HepG2 (cell line): ENCODE data around the gene ZCCHC9. TPM values are rescaled to one million over a fixed set of nuclear protein-coding genes. Genes with fewer than 3 reads are reported as not detected.
A peak's percentile ranks its signal among the peaks of the same experiment; 100 is the strongest.

ENCODE experiments used
- CEBPB ChIP-seq: IDR thresholded peaks from 2 replicates; pipeline ENCODE4 v1.6.1; 2011; ENCODE audit warnings: low read depth, low read length, improper control_type of control experiment, borderline replicate concordance
- HNRNPH1 ChIP-seq: fragments of 200-400 bp; formaldehyde crosslinking; optimal IDR thresholded peaks from 2 replicates; pipeline ENCODE3; 2017; ENCODE audit warnings: mild to moderate bottlenecking, low read depth, low read length
- MEIS2 ChIP-seq: sonication (generic); formaldehyde crosslinking; IDR thresholded peaks from 2 replicates; pipeline ENCODE4 v1.9.0; 2021; ENCODE audit warnings: mild to moderate bottlenecking, missing genetic modification reagents
- RAD21 ChIP-seq: fragments of 450-650 bp; formaldehyde crosslinking; IDR thresholded peaks from 2 replicates; pipeline ENCODE4 v1.5.0; 2020; ENCODE audit warnings: mild to moderate bottlenecking
- RBFOX2 ChIP-seq: fragments of 200-400 bp; formaldehyde crosslinking; IDR thresholded peaks from 2 replicates; pipeline ENCODE4 v1.6.1; 2017; ENCODE audit warnings: low read depth, mild to moderate bottlenecking, low read length
- REPIN1 ChIP-seq: sonication (generic); formaldehyde crosslinking; IDR thresholded peaks from 2 replicates; pipeline ENCODE4 v1.8.0; 2022; ENCODE audit warnings: missing genetic modification reagents, low read depth, mild to moderate bottlenecking, borderline replicate concordance
- TCF7L2 ChIP-seq: IDR thresholded peaks from 2 replicates; pipeline ENCODE4 v1.6.1; 2011; ENCODE audit warnings: mild to moderate bottlenecking, low read depth, low read length, moderate library complexity
- THYN1 ChIP-seq: sonication (generic); formaldehyde crosslinking; IDR thresholded peaks from 2 replicates; pipeline ENCODE4 v1.8.1; 2023; ENCODE audit warnings: low read depth, mild to moderate bottlenecking, moderate library complexity, missing genetic modification reagents, borderline replicate concordance
- ZBTB1 ChIP-seq: sonication (generic); formaldehyde crosslinking; IDR thresholded peaks from 2 replicates; pipeline ENCODE4 v1.4.0; 2020; ENCODE audit warnings: missing genetic modification reagents, borderline replicate concordance
- ZNF337 ChIP-seq: sonication (generic); formaldehyde crosslinking; IDR thresholded peaks from 2 replicates; pipeline ENCODE4 v1.5.1; 2020; ENCODE audit warnings: missing genetic modification reagents, low read depth, mild to moderate bottlenecking, borderline replicate concordance
- ZNF616 ChIP-seq: sonication (generic); formaldehyde crosslinking; IDR thresholded peaks from 2 replicates; pipeline ENCODE4 v1.5.0; 2020; ENCODE audit warnings: low read depth, mild to moderate bottlenecking, missing genetic modification reagents
- ZNF672 ChIP-seq: sonication (generic); formaldehyde crosslinking; IDR thresholded peaks from 2 replicates; pipeline ENCODE4 v1.8.1; 2022; ENCODE audit warnings: missing genetic modification reagents
- ZNF724P ChIP-seq: sonication (generic); formaldehyde crosslinking; IDR thresholded peaks from 2 replicates; pipeline ENCODE4 v1.8.0; 2022; ENCODE audit warnings: missing genetic modification reagents, borderline replicate concordance
- ZNF761 ChIP-seq: sonication (generic); formaldehyde crosslinking; conservative IDR thresholded peaks from 2 replicates; pipeline ENCODE4 v1.4.0; 2020; ENCODE audit warnings: mild to moderate bottlenecking, missing genetic modification reagents
- ZNF775 ChIP-seq: sonication (generic); formaldehyde crosslinking; IDR thresholded peaks from 2 replicates; pipeline ENCODE4 v1.4.0; 2020; ENCODE audit warnings: missing genetic modification reagents, mild to moderate bottlenecking, moderate library complexity, borderline replicate concordance
- polyA plus RNA-seq, 8 experiments: library from polyadenylated mRNA; depleted of rRNA in 3 of 8; stranded (reverse) in 7 of 8; unstranded in 1 of 8; fragments of >200 nt; fragmentation: Illumina TruSeq in 4 of 8; extraction: Trizol in 4 of 8; gene quantifications; 2 replicates each; pipeline versions ENCODE4 v1.2.1 to v1.2.3, GENCODE V29; 2011 to 2016; ENCODE audit warnings: low read depth in 4 of 8, missing spikeins in 1 of 8, mixed read lengths in 1 of 8; ENCODE audit not compliant: insufficient read depth in 1 of 8
- total RNA-seq, 5 experiments: library from RNA; depleted of rRNA; stranded (reverse); fragments of >200 nt; fragmentation: Illumina TruSeq; extraction: Trizol; gene quantifications; 2 replicates each; pipeline ENCODE4 v1.2.3, GENCODE V29; 2016; ENCODE audit warnings: low read depth in 1 of 5
- TF ChIP-seq, protein P1 (sequence below): IDR thresholded peaks from 2 replicates; pipeline ENCODE4 v1.6.1; 2016
- TF ChIP-seq, protein P2 (sequence below): sonication (generic); formaldehyde crosslinking; IDR thresholded peaks from 2 replicates; pipeline ENCODE4 v1.8.0; 2022; ENCODE audit warnings: low read depth, missing genetic modification reagents
- TF ChIP-seq, protein P3 (sequence below): sonication (generic); formaldehyde crosslinking; conservative IDR thresholded peaks from 2 replicates; pipeline ENCODE4 v1.8.1; 2023; ENCODE audit warnings: missing genetic modification reagents
- TF ChIP-seq, protein P4 (sequence below), 2 experiments: sonication (generic) in 1 of 2; formaldehyde crosslinking in 1 of 2; IDR thresholded peaks; 2 replicates each; pipeline versions ENCODE4 v1.4.0 to v1.6.1; 2018 to 2020; ENCODE audit warnings: missing genetic modification reagents in 2 of 2, borderline replicate concordance in 1 of 2, low read depth in 1 of 2, mild to moderate bottlenecking in 1 of 2, missing biosample characterization in 1 of 2
- TF ChIP-seq, protein P5 (sequence below): sonication (generic); formaldehyde crosslinking; IDR thresholded peaks from 2 replicates; pipeline ENCODE4 v1.8.1; 2023; ENCODE audit warnings: mild to moderate bottlenecking, missing genetic modification reagents

The ZCCHC9 gene
- total and polyA plus RNA-seq, 2 of the 13 experiments (the other 11 are each of a cell fraction or from before 2014, with no cell fraction given), result 28.7 to 52.5 TPM

DNA sequence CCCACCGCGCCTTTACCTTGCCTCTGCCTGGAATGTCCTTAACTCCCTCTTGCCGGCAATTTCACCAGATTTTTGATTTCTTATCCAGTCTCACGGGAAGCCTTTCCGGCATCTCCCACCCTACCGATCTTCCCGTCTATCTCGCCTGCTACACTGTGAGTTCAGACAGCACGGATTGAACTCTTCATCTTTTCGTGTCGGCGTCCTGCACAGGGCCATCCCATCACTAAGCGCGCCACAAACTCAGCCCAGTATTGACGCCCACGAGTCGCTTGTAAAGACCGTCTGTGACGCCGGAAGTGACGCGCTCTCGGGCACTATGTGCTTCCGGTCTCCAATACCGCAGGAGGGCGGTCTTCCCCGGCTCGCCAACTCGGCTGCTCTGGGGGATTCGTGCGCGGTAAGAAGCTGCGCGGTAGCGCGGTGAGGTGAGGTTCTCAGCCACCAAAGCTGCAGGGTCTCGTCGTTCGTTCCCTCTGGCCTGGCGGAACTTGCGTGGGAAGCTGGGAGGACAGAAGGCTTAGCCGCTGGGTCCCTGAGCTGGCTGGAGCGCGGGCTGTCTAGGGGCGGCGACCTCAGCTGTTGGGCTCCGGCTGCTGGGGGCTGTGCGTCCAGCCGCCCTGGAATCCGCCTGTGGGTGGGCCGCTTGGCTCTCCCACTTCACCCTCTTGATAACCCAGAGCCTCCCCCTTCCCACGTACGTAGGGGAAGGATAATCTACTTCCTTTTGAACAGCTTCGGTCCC, at the start of gene ZCCHC9 (continued):
- TF ChIP-seq, protein P1, sequence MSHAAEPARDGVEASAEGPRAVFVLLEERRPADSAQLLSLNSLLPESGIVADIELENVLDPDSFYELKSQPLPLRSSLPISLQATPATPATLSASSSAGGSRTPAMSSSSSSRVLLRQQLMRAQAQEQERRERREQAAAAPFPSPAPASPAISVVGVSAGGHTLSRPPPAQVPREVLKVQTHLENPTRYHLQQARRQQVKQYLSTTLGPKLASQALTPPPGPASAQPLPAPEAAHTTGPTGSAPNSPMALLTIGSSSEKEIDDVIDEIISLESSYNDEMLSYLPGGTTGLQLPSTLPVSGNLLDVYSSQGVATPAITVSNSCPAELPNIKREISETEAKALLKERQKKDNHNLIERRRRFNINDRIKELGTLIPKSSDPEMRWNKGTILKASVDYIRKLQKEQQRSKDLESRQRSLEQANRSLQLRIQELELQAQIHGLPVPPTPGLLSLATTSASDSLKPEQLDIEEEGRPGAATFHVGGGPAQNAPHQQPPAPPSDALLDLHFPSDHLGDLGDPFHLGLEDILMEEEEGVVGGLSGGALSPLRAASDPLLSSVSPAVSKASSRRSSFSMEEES, result peak; percentile 35; the same call in 1 of the 2 replicates
- no peak for TF ChIP-seq ZBTB1 (CRISPR knock-in tag)
- no peak for TF ChIP-seq HNRNPH1
- peak; percentile 83; the same call in 1 of the 2 replicates for TF ChIP-seq REPIN1
- peak; percentile 43; the same call in 1 of the 2 replicates for TF ChIP-seq RAD21 (CRISPR knock-in tag)
- peak; percentile 93 for TF ChIP-seq RBFOX2
- no peak for TF ChIP-seq THYN1
- peak; percentile 92 for TF ChIP-seq ZNF724P (CRISPR knock-in tag)
- no peak for TF ChIP-seq TCF7L2
- TF ChIP-seq, protein P2, sequence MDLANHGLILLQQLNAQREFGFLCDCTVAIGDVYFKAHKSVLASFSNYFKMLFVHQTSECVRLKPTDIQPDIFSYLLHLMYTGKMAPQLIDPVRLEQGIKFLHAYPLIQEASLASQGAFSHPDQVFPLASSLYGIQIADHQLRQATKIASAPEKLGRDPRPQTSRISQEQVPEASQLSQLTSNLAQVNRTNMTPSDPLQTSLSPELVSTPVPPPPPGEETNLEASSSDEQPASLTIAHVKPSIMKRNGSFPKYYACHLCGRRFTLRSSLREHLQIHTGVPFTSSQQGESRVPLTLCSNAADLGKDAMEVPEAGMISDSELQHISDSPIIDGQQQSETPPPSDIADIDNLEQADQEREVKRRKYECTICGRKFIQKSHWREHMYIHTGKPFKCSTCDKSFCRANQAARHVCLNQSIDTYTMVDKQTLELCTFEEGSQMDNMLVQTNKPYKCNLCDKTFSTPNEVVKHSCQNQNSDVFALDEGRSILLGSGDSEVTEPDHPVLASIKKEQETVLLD (CRISPR knock-in tag), result peak; percentile 59; the same call in 1 of the 2 replicates
- TF ChIP-seq MEIS2, result peak; percentile 52
- no peak; the same call in 1 of the 2 replicates for TF ChIP-seq ZNF672 (CRISPR knock-in tag)
- TF ChIP-seq ZNF775 (CRISPR knock-in tag), result no peak
- TF ChIP-seq, protein P3, sequence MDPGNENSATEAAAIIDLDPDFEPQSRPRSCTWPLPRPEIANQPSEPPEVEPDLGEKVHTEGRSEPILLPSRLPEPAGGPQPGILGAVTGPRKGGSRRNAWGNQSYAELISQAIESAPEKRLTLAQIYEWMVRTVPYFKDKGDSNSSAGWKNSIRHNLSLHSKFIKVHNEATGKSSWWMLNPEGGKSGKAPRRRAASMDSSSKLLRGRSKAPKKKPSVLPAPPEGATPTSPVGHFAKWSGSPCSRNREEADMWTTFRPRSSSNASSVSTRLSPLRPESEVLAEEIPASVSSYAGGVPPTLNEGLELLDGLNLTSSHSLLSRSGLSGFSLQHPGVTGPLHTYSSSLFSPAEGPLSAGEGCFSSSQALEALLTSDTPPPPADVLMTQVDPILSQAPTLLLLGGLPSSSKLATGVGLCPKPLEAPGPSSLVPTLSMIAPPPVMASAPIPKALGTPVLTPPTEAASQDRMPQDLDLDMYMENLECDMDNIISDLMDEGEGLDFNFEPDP, result no peak
- TF ChIP-seq, protein P4, sequence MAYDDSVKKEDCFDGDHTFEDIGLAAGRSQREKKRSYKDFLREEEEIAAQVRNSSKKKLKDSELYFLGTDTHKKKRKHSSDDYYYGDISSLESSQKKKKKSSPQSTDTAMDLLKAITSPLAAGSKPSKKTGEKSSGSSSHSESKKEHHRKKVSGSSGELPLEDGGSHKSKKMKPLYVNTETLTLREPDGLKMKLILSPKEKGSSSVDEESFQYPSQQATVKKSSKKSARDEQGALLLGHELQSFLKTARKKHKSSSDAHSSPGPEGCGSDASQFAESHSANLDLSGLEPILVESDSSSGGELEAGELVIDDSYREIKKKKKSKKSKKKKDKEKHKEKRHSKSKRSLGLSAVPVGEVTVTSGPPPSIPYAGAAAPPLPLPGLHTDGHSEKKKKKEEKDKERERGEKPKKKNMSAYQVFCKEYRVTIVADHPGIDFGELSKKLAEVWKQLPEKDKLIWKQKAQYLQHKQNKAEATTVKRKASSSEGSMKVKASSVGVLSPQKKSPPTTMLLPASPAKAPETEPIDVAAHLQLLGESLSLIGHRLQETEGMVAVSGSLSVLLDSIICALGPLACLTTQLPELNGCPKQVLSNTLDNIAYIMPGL (CRISPR knock-in tag; IDR thresholded peaks at IDR 0.05; ENCODE audit: borderline replicate concordance in 1 of 2, low read depth in 1 of 2), result peak; percentile 96 to 98
- no peak for TF ChIP-seq CEBPB
- TF ChIP-seq ZNF337 (CRISPR knock-in tag), result peak; percentile 36; the same call in 1 of the 2 replicates
- TF ChIP-seq, protein P5, sequence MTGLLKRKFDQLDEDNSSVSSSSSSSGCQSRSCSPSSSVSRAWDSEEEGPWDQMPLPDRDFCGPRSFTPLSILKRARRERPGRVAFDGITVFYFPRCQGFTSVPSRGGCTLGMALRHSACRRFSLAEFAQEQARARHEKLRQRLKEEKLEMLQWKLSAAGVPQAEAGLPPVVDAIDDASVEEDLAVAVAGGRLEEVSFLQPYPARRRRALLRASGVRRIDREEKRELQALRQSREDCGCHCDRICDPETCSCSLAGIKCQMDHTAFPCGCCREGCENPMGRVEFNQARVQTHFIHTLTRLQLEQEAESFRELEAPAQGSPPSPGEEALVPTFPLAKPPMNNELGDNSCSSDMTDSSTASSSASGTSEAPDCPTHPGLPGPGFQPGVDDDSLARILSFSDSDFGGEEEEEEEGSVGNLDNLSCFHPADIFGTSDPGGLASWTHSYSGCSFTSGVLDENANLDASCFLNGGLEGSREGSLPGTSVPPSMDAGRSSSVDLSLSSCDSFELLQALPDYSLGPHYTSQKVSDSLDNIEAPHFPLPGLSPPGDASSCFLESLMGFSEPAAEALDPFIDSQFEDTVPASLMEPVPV, result no peak
- no peak for TF ChIP-seq ZNF761 (CRISPR knock-in tag)
- no peak for TF ChIP-seq ZNF616
